HG03558 (cell line): ENCODE measurements around the gene WDFY4.

Experiments used
- ATAC-seq: cut with Tn5 transposase; IDR thresholded peaks from one replicate; pipeline ENCODE4 v1.9.1; 2021; ENCODE audit warnings: moderate number of reproducible peaks; ENCODE audit not compliant: unreplicated experiment; ENCODE audit errors: extremely low read depth

The WDFY4 gene

DNA sequence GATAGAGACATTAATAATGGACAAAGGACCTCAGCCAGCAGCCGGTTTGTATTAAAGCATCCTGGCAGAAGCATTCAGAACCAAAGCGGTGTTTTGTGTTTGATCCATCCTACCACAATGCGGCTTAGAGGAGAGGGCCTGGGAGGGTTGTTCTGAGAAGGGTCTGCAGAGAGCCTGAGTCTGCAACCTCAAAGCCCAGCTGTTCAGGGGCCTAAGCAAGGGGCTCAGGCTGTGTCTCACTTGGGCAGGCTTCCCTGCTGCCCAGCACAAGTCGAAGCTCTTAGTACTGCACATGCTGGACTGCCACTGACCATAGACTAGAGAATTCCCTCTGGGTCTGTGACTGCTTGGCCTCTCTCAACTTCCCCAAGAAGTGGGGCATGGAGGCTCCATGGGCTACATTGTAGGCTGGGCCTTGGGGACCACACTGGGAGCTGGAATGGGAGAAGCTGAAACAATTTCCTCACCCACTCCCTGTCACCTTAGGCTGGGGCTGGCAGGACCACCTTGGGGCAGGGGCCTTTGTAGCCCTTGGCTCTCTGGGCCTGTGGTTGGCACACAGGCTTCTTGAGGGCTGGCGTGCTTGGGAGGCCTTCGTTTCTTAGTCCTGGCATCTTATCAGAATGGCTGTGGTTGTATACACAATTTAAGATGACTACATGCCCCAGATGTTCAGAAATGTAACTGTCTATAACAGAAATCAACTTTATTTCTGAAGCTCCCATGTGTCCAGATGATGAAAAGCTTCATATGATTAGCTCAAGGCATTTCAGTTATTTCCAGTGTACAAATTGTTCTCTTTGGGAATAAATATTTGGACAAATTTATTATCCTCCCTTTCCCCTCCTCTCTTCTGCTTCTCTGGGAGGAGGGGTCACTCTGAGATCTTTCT, 210.5 kb downstream of the WDFY4 start:
- ATAC-seq, result no peak

DNA sequence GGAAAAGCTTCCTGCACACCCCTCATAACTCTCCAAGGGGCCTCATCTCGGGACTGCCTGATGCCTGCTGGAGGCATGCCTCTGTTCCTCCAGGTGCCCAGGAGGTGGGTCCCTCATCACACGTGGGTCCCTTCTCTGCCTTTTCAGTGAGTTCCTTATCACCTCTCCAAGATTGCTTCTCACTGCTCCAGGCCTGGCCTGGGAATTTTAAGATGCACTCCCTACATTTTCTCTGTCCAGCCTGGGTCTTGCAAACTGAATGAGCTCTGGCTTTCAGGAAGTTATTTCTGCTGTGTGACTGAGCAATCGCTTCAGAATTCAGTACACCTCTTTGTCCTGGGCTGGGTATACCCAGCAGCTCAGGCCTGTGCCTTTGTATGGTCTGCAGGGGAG, 211.1 kb downstream of the WDFY4 start:
- no peak for ATAC-seq

DNA sequence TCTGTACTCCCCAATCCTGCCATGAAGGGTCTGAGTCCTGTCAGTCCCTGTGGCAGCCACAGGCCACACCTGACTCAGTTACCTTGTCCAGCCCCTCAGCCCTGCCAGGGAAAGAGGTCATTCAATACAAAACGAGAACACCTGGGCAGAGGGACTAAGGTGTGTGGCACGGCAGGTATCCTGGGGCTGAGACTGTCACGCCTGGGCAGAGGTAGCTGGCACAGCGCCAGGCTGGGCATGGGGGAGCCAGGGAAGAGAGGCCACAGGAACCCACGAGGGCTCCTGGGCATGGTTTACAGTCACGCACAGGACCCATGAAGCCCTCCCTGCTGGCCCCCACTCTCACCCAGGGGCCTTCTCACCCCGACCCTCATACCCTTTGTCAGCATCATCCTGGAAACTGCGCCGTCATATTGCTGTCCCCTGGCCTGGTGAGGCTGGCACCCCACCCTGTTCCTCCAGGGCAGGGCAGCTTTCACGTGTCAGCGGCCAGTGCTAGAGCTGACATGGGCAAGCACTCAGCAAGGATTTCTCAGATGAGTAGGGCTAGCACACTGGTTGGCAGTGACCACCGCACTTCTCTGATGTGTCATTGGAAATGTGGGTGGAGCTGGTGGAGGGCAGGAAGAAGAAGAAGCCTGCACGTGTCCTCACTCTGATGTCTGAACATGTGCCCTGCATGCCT, 212.2 kb downstream of the WDFY4 start:
- ATAC-seq, result no peak

DNA sequence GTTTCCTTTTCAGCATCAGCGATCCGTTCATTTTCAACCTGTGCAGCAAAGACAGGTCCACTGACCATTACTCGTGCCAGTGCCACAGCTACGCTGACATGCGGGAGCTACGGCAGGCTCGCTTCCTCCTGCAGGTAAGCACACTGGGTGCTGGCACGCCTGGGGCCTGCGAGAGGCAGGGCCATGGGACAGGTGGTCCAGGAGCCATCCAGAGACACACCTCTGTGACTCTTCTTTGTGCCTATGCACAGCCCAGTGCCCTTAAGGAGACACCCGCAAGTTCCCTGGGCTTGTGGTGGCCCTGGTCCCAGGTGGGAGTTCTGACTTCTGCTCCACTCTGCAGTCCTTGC, 212.7 kb downstream of the WDFY4 start:
- ATAC-seq, result no peak

DNA sequence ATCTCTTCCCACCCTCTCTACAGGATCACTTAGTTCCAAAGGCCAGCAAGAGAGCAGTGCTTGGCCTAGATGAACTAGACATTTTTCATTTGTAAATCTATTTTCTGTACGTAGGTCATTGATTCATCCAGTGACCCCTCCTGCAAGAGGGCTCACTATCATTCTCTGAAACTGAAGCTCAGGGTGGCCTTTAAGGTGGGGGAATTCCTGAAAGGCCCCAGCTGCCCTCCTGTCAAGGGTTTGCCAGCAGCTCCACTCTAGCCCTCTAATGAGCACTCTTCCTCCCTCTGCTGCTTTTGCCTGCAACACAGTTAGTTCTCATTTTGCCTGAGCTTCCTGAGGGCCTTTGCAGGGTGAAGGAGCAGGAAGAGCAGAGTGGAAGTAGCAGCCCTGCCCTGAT, 213.8 kb downstream of the WDFY4 start:
- no peak for ATAC-seq

DNA sequence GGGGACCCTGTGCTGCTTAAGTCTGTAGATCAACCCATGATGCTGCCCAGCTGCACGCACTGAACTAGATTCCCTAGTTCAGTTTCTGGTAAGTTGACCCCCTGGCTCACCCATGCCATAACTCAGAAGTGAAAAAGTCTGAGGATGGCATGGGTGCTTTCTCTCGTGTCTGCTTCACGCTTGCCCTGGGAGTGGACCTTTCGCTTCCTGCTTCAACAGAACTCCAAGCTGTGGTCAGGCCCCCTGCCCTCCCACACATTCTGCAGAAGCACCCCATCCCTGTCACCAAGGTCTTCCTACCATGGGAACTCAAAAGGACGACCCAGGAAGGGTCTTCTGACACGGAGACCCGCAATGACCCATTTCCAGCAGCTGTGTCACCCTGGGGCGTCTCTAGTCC, 215.1 kb downstream of the WDFY4 start:
- no peak for ATAC-seq

DNA sequence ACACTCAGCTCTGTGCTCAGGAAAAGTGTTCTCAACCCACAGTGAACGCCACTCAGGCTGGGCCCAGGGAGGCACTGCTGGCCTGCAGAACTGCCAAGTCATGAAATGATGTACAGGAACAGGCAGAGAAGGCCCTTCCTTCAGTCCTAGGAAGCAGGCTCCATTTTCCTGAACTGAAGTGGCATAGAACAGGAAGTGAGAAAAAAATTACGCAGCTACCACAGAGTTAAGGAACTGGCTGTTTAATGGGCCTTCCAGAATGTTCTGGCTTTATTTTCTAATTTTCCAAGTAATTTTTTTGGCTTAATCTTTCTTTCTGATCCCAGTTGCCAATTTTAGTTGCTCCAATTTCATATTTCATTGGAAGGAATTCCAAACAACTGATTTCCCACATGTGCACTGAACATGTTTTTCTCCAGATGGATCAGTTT, 215.7 kb downstream of the WDFY4 start:
- ATAC-seq, result no peak

DNA sequence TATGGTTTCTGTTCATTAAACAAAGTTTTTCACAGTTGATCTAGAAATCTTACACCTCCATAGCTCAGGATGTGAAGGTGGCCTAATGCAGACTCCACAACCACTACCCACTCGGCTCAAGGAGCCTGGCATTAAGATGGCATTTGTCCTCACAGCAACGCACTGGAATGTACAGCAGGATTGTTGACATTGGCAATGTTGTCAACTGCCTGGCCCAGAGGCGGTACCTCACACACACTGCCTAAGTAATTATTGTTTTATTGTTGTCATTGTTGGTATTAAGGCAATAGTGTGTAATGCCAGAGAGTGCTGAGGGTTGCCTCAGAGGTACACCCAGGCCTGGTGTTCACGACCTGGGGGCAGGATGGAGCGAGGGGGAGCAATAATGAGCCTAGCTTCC, 216.6 kb downstream of the WDFY4 start:
- no peak for ATAC-seq

DNA sequence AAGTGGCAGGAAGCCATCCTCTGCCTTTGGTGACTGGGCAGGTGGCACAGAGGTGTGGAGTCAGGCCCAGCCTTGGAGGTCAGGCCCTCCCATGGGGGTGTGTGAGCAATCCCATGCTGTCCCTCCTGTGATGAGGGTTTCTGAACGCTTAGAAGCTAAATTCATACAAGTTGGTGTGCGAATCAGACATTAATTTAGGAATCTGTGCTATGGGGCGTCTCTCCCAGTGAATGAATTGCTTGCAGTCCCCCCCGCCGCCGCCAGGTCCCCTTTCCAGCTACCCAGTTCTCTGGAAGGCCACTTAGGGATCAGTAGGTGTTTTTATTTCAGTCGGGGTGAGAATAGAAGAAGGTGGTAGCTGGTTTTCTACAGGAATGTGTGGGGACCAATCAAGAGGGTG, 217.4 kb downstream of the WDFY4 start:
- ATAC-seq, result no peak

DNA sequence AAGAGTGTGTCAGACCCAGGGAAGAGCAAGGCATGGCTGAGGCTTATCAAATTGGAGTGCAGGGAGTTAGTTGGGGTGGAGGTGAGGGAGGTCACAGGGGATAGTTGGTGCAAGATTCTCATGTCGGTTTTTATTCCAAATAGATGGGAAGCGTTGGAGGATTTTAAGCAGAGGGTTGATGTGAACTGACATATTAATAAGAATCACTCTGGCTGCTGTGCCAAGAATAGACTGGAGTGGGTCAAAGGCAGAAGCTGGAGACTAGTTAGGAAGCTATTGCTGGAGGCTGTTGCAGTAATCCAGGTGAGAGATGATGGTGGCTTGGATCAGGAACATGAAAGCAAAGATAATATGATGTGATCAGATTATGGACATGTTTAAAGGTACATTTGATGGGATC, 218.5 kb downstream of the WDFY4 start:
- no peak for ATAC-seq

DNA sequence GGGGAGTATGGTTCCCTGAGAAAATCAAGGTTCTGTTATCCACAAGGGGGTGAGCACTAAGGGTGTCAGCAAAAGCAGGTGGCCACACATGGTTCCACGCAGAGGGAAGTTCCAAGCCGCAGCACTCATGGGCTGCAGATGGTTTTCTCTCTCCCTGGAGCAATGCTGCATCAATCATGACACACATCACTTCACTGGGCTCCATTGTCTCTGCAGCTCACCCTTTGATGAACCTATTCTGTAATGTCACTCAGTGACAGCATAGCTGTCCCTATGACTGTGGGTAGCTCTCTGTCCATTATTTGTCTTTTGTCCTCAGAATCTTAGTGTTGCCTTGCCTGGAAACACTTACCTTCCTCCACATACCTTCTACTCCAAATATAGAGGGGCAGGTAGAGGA, 220.2 kb downstream of the WDFY4 start:
- ATAC-seq, result no peak

DNA sequence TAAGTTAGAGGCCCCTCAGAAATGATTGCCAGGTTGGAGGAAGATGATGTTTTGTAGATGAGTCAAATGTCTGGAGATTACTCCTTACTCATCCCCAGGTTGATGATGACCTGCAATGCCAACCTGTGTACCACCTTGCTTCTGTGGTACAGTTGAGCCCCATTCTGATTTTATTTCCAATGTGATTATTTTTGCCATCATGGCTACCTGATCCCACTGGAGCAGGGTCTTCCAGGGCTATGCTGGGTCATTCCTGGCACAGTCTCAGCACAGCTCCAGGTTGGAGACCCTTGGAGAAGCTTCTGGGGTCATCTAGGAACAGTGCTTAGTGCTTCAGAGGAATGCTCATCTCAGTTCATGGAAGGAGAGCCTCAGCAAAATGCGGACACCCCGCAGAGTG, 220.6 kb downstream of the WDFY4 start:
- ATAC-seq, result no peak

DNA sequence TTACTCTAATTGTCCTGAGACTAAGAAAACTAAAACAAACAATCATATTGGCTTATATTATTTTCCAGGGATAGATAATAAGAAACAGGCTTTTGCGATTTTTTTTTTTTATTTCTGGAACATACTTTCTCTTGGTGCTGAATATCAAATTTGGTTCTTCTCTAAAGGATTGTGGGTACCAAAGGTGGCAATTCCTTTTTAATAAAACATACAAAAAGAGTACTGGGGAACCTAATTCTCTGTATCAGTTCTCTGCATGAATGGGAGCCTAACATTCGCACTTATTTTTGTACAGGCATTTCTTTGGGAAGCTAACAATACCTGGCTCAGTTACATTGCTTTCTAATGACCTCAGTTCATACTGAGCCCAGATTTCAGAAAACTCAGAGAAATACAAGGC, 222.2 kb downstream of the WDFY4 start:
- ATAC-seq, result no peak

DNA sequence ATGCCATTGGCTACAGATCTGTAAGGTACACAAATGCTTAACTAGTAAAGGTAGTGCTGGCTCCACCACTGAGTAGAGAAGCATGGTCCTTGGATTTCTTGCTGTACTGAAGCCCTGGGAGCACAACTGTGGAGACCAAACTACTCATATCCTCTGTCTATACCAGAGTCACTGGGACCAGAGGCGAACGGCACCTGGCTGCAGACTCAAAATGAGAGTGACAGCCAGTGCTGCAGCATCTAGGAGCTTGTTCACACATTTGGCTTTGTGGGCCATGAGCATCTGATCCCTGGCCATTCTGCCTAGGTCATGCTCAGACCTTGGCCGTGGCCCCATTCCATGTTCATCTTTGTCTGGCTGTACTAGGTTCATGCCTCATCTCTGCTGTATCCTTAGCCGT, 223.1 kb downstream of the WDFY4 start:
- ATAC-seq, result no peak

DNA sequence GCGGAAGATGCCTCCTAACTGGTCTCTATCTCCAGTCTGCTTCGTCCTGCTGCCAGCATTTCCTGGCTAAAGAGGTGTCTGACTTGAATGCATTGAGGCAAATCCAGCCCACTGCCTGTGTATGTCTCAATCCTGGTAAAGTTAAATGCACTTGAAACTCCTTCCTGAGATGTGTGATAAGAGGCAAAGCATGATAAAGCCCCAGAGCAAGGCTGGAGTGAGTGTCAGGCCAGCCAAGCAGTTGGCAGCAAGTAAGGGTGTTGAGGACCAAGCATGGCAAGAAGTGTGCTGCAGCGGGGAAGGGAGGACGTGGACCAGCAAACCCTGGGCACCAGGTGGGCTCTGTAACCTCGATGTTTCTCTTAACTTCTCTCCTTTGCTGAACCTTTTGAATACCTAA, 225.9 kb downstream of the WDFY4 start:
- no peak for ATAC-seq

DNA sequence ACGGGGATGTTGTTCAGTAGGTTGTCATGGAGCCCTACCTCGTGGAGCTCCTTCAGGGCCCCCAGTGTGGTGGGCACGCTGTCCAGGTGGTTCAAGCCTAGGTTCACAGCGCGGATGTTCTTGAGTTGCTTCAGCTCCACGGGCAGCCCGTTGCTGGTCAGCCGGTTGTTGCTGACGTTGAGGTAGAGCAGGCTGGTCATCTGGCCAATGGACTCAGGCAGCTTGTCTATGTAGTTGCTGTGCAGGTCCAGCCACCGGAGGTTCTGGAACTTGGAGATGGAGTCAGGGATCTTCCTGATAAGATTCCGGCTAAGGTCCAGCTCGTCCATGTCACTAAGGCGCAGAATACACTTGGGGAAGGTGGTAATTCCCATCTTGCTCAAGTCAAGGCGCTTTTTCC, 229.0 kb downstream of the WDFY4 start:
- no peak for ATAC-seq

DNA sequence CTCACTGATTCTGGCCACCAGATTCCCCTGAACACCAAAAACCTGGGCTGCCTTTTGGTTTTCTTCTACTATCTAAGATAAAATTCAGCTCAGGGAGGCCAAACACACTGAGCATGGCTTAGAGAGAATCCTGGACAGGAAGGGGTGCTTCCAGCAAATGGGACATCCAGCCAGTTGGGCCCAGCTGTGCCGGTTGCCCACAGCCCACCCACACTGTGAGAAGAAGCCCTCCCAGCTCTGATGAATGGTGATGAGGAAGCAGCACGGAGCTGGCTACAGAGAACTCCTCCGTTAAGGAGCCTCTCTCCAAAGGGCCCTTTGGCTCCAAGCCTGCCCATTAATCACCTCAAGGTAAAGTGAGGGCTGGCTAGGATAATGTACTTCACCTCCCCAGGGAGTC, 239.1 kb downstream of the WDFY4 start:
- no peak for ATAC-seq

DNA sequence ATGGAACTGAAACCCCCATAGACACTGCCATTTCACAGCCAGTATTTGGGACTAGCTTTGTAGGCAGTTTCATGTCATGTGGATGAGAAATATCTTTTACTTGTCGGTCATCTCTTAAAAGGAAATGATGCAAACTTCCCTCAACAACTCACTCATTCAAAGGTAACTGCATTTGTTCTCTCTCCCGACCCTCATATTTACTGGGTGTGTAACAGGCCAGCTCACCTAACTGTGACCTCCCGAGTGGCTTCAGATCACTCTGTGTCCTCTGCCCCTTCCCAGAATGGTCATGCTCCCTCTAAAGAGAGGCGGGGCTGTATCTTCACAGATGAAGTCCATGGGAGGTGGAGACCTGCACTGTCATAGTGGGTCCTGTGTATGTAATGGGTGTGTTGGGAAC, 240.3 kb downstream of the WDFY4 start:
- no peak for ATAC-seq

DNA sequence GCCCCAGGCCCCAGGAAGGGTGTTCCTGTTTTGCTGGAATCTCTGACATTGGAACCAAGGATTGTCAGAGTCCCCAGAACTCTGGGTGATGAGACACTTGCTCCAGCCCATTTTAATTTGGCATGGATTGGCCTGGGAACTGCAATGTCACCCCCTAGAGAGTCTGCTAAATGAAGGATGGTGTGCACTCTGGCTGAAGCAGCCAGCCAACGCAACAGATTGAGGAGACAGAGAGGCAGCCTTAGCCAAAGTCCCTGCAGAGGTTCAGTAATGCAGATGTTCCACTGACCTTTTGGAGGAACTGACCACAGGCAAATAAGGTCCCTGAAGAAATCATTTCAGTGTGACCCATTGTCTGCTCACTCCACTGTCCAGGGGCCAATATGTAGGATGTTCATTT, 241.6 kb downstream of the WDFY4 start:
- ATAC-seq, result no peak

DNA sequence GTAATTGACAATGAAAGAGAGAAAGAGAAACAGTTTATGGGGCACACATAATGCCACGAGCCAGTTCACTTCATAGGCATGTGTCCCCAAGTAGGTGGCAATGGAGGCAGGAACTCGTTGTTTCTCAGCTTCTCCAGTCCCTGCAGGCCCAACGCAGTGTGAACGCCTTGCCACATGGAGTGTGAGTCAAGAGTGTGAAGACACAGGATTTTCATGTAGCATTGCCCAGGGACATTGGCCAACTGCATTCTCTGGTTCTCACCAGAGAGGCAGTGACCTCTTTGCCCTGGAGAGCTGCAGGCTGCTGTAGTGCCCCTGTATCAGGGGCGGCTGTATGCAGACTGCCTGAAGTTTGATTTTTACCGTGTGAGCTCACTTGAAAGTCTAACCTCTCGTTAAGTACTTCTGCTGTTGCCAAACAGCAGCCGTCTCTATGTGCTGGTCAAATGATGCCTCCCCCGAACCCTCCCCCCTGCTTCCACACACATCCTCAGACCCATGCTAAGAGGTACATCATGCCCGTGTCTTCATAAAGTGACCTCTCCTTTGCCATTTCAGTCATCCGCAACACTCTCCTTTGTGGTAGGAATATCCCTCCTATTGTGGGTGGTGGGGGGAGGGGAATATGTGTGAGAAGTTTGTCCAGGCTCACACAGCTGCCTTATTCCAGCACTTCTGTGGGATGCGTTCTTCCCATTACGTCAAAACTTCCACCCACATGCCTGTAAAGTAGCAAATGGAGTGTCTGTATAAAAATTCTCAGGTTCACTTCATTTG, 242.3 kb downstream of the WDFY4 start:
- no peak for ATAC-seq

DNA sequence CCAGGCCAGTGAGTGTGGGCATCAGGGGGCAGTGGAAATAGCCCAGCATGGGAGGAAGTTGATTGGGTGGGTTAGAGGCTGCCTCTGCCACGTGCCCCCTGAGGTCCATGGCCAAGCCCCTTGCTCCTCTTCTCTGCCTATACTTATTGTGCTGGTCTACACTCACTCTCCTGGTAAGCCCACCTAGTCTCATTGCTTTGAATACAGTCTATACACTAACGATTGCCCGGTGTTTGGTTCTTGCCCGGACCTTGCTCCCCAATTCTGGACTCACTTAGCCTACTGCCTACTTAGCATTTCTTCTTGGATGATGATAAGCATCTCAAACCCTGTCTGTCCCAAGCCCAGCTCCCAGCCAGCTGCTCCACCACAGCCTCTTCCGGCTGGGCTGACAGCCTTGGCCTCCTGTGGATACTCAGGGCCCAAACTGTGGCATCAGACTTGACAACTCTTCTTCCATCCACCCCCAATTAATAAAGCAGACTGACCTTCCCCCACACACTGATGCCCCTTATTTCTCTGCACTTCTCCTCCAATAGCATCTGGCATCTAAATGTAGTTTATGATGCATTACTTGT, 244.8 kb downstream of the WDFY4 start:
- no peak for ATAC-seq
